GM12878 (cell line): Measurements from ENCODE around the gene SCAP.

Source experiments
- ETV6 ChIP-seq, 2 experiments: fragments of 450-650 bp in 1 of 2; IDR thresholded peaks in 1 of 2; conservative IDR thresholded peaks in 1 of 2; 2 replicates each; pipeline ENCODE4 v1.6.1; 2014; ENCODE audit warnings: antibody characterized with exemption in 1 of 2, borderline replicate concordance in 1 of 2, low read depth in 1 of 2, mild to moderate bottlenecking in 1 of 2, moderate library complexity in 1 of 2
- KDM1A ChIP-seq: fragments of 200-600 bp; sonication (generic); IDR thresholded peaks from 2 replicates; pipeline ENCODE4 v1.6.1; 2016; ENCODE audit warnings: borderline replicate concordance
- RBBP5 ChIP-seq: fragments of 200-600 bp; sonication (generic); conservative IDR thresholded peaks from 2 replicates; pipeline ENCODE4 v1.6.1; 2016
- SREBF2 ChIP-seq: IDR thresholded peaks from 2 replicates; pipeline ENCODE4 v1.6.1; 2012; ENCODE audit warnings: mild to moderate bottlenecking, low read length
- TF ChIP-seq, protein P1 (sequence below): IDR thresholded peaks from 2 replicates; pipeline ENCODE4 v1.6.1; 2011; ENCODE audit warnings: low read depth, low read length, improper control_type of control experiment, borderline replicate concordance
- TF ChIP-seq, protein P2 (sequence below), 3 experiments: IDR thresholded peaks in 2 of 3; conservative IDR thresholded peaks in 1 of 3; 2 replicates each; pipeline ENCODE4 v1.5.1; 2011; ENCODE audit warnings: low read depth in 3 of 3, low read length in 3 of 3, mild to moderate bottlenecking in 3 of 3, control low read depth in 2 of 3, moderate library complexity in 2 of 3, inconsistent platforms in 1 of 3, mixed read lengths in 1 of 3; ENCODE audit not compliant: control insufficient read depth in 2 of 3, insufficient read depth in 1 of 3; ENCODE audit errors: extremely low read depth in 1 of 3

DNA sequence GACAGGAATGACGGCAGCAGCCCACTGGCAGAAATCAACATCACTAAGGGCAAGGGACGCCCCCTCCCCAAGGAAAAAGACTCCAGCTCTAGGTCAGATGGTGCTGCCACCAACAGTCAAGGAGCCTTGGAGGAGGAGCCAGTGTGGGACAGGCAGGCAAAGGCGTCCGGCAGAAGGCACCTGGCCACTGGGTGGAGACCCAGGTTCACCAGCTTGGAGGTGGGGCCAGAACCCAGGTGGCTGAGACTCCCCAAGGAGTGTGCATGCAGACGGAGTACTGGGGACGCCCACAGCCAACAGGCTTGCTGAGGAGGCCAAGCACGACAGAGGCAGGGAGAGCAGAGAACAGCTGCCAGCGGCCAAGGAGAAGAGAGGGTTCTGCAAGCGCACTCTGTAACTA lies 59.7 kb downstream of the SCAP start:
- TF ChIP-seq RBBP5 (no peak), SREBF2 (no peak), ETV6 (conservative IDR thresholded peaks at IDR 0.05 in 1 of 2, IDR thresholded peaks at IDR 0.05 in 1 of 2; ENCODE audit: borderline replicate concordance in 1 of 2, low read depth in 1 of 2) (no peak), KDM1A (no peak)
- TF ChIP-seq, protein P1, sequence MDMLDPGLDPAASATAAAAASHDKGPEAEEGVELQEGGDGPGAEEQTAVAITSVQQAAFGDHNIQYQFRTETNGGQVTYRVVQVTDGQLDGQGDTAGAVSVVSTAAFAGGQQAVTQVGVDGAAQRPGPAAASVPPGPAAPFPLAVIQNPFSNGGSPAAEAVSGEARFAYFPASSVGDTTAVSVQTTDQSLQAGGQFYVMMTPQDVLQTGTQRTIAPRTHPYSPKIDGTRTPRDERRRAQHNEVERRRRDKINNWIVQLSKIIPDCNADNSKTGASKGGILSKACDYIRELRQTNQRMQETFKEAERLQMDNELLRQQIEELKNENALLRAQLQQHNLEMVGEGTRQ = no peak
- TF ChIP-seq, protein P2, sequence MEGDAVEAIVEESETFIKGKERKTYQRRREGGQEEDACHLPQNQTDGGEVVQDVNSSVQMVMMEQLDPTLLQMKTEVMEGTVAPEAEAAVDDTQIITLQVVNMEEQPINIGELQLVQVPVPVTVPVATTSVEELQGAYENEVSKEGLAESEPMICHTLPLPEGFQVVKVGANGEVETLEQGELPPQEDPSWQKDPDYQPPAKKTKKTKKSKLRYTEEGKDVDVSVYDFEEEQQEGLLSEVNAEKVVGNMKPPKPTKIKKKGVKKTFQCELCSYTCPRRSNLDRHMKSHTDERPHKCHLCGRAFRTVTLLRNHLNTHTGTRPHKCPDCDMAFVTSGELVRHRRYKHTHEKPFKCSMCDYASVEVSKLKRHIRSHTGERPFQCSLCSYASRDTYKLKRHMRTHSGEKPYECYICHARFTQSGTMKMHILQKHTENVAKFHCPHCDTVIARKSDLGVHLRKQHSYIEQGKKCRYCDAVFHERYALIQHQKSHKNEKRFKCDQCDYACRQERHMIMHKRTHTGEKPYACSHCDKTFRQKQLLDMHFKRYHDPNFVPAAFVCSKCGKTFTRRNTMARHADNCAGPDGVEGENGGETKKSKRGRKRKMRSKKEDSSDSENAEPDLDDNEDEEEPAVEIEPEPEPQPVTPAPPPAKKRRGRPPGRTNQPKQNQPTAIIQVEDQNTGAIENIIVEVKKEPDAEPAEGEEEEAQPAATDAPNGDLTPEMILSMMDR (IDR thresholded peaks at IDR 0.05 in 2 of 3, conservative IDR thresholded peaks at IDR 0.05 in 1 of 3; ENCODE audit: control insufficient read depth in 2 of 3, extremely low read depth in 1 of 3, insufficient read depth in 1 of 3, low read depth in 3 of 3, low read length in 3 of 3) = no peak
